HFF-Myc (cell line): ENCODE data around the gene IDH3G.

ENCODE experiments used
- DNase-seq: peaks from one replicate; pipeline ENCODE4 v3.0.0-alpha.2; 2011; ENCODE audit warnings: low read depth; ENCODE audit errors: extremely low read depth
- H3K4me3 ChIP-seq: replicated peaks from 2 replicates; pipeline ENCODE4 v1.5.1; 2011; ENCODE audit warnings: low read depth, mild to moderate bottlenecking, control low read depth, low read length
- TF ChIP-seq, protein P1 (sequence below): IDR thresholded peaks from 2 replicates; pipeline ENCODE4 v1.5.1; 2012; ENCODE audit warnings: mild to moderate bottlenecking, low read depth, low read length, control low read depth; ENCODE audit errors: missing control alignments

IDH3G gene

DNA sequence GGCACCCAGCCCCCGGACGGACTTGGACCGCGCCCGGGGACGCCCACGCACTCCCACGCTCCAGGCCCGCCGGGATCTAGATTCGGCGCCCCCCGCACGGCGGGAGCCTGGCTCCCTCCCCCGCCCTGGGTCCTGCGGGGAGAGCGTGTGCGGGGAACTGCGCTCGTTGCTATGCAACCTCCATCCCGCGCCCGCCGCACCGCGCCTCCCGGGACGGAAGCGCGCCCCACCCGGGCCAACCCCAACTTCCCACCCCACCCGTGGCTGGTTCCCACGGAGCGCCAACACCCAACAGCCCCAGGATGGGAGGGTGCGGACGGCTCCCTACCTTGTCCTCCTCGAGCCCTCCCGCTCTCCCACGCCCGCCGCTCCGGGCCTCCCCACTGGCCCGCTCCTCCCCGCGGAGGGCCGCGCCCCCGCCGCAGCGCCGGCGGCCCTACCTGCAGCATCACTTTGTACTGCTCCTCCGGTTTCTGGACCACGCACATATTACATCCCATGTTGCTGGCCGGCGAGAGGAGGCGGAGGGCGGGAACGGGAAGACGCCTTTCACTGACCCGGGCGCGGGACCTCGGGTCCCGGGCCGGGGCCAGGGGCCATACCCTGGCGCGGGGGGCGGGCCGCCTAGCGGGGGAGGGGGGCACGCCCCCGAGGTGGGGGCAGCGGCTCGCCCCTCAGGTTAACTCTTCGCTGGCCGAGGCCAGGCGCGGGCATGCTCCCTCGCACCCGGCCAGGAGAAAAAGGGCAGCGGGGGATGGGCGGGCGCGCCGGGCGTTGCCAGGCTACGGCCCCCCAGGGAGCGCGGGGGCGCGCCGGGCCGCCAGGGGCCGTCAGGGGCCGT lies 35.8 kb upstream of the IDH3G start, which contains the start of gene PDZD4:
Gene PDZD4 (minus strand): TSS at position 746 of the 841 bp plus-strand sequence. CDS start 246 bp downstream, at position 500.
- H3K4me3 ChIP-seq: no peak within 1 kb of the TSS
- TF ChIP-seq, protein P1, sequence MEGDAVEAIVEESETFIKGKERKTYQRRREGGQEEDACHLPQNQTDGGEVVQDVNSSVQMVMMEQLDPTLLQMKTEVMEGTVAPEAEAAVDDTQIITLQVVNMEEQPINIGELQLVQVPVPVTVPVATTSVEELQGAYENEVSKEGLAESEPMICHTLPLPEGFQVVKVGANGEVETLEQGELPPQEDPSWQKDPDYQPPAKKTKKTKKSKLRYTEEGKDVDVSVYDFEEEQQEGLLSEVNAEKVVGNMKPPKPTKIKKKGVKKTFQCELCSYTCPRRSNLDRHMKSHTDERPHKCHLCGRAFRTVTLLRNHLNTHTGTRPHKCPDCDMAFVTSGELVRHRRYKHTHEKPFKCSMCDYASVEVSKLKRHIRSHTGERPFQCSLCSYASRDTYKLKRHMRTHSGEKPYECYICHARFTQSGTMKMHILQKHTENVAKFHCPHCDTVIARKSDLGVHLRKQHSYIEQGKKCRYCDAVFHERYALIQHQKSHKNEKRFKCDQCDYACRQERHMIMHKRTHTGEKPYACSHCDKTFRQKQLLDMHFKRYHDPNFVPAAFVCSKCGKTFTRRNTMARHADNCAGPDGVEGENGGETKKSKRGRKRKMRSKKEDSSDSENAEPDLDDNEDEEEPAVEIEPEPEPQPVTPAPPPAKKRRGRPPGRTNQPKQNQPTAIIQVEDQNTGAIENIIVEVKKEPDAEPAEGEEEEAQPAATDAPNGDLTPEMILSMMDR: no peak
- no peak for DNase-seq

GRCh38 chrX:153829549-153829798 lies 35.3 kb upstream of the IDH3G start:
- no peak for DNase-seq
- TF ChIP-seq, protein P1: no peak
- H3K4me3 ChIP-seq: no peak overlapping the region

DNA sequence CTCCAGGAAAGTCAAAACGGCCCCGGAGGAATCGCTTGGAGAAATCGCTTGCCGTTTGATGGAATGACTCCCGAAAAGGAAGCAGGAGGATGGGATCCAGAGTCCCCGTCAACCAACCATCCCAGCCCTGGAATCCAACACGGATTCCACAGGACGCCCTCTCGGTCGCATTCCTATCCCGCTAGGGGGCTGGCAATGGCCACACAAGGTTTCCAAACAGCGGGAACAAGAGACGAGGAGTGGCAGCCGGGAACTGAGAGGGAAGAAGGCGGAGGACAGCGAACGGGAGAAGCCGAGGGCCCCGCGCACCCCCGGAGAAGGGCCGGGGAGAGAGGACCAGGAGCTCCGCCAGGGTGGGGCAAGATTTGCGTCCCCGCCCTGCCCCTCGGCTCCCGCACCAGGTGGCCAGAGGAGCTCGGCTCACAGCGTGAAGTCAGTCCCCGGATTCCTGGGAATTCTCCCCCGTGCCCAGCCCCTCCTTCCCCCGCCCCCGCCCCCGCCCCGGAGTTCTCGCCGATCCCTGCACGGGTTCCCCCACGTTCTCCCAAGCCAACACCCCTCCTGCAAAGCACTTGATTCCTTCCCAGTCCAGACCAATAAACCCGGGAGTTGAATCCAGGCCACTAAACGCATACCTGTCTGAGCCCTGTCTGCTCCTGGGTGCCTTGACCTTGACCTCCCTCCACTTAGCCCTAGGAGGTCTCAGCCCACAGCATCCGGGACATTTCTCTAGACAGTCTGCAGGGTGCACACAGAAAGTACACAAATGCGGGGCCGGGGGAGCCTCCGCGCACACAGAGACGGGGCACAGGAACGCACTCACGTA lies 34.8 kb upstream of the IDH3G start:
- H3K4me3 ChIP-seq: no peak overlapping the region
- DNase-seq: no peak
- TF ChIP-seq, protein P1: no peak

DNA sequence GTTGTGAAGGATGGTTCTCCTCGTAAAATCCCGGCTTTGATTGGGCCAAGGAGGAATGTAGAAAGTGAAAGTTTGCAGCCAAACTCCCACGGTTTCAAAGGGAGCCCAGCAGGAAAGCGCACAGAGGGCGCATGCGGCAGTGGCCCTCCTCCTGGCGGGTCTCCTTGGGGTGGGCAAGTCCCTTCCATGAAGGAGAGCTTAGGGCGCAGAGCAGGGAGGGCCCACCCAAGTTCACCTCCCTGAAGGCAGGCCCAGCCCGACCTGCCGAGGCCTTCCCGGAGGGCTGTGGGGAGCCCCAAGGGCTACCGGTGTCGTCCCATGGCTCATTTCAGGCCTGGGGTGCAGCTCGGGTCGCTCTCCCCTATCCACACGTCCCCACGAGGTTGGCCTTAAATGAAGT lies 34.1 kb upstream of the IDH3G start:
- no peak overlapping the region for H3K4me3 ChIP-seq
- DNase-seq: no peak
- TF ChIP-seq, protein P1: no peak

GRCh38 chrX:153827903-153828302 lies 33.7 kb upstream of the IDH3G start:
- TF ChIP-seq, protein P1: no peak
- DNase-seq: no peak
- H3K4me3 ChIP-seq: no peak overlapping the region

- DNase-seq: no peak
- no peak overlapping the region for H3K4me3 ChIP-seq
Observed at GRCh38 chrX:153827016-153827415, 32.8 kb upstream of the IDH3G start.

More at GRCh38 chrX:153827016-153827415, 32.8 kb upstream of the IDH3G start:
- TF ChIP-seq, protein P1: no peak
